Upper lobe of left lung (tissue), 6 donors: ENCODE results near the gene DNAH12. TPM values are rescaled to one million over a fixed set of nuclear protein-coding genes. Genes with fewer than 3 reads are reported as not detected.

Source experiments
- ATAC-seq, 2 donors: fragments of 200-7000 bp; cut with Tn5 transposase; one replicate each; pipeline ENCODE4 v1.9.1; 2022; ENCODE audit warnings: mild to moderate bottlenecking in 2 of 2, moderate library complexity in 2 of 2; ENCODE audit not compliant: low FRiP score in 2 of 2
- DNase-seq, 2 donors: peaks; one replicate each; pipeline ENCODE4 v3.0.0-alpha.2; 2019 to 2020
- H3K27ac ChIP-seq, 4 donors: fragments of 200-600 bp; sonication (generic); one replicate each; pipeline ENCODE4 v1.5.1; 2016 to 2019
- H3K27me3 ChIP-seq, 4 donors: fragments of 200-600 bp; sonication (generic); one replicate each; pipeline ENCODE4 v1.5.1; 2017 to 2019
- H3K36me3 ChIP-seq, 4 donors: fragments of 200-600 bp; sonication (generic); one replicate each; pipeline ENCODE4 v1.5.1; 2016 to 2019
- H3K4me1 ChIP-seq, 4 donors: fragments of 200-600 bp; sonication (generic); one replicate each; pipeline ENCODE4 v1.5.1; 2018 to 2019
- H3K4me3 ChIP-seq, 4 donors: fragments of 200-600 bp; sonication (generic); one replicate each; pipeline ENCODE4 v1.5.1; 2017 to 2019; ENCODE audit warnings: mild to moderate bottlenecking in 2 of 4, moderate library complexity in 1 of 4
- H3K9me3 ChIP-seq, 4 donors: fragments of 200-600 bp; sonication (generic); one replicate each; pipeline ENCODE4 v1.5.1; 2018 to 2019
- EP300 ChIP-seq, 4 donors: sonication (generic); formaldehyde crosslinking; IDR thresholded peaks; one replicate each; pipeline ENCODE4 v1.5.1; 2017; ENCODE audit warnings: antibody characterized with exemption in 4 of 4, control low read depth in 2 of 4
- POLR2A ChIP-seq, 4 donors: fragments of 450-650 bp; IDR thresholded peaks; one replicate each; pipeline ENCODE4 v1.5.1; 2016 to 2017; ENCODE audit warnings: antibody characterized with exemption in 4 of 4, mild to moderate bottlenecking in 2 of 4
- POLR2AphosphoS5 ChIP-seq, 2 donors: sonication (generic); formaldehyde crosslinking; IDR thresholded peaks; one replicate each; pipeline ENCODE4 v1.5.1; 2017; ENCODE audit warnings: antibody characterized with exemption in 2 of 2
- WGBS, 2 donors: methylation state at CpG; one replicate each; pipeline ENCODE4 v1.1.5; 2017 to 2018; 5-methylcytosine and 5-hydroxymethylcytosine counted together
- total RNA-seq, 6 donors: library from RNA; depleted of rRNA in 4 of 6; stranded (reverse); fragments of >200 nt in 4 of 6; gene quantifications; one replicate each; pipeline versions ENCODE4 v1.1.0 to v1.2.1, GENCODE V29; 2016 to 2021
- TF ChIP-seq, protein P1 (sequence below), 6 experiments: fragments of 450-650 bp in 4 of 6; fragments of 200-600 bp in 2 of 6; sonication (generic) in 2 of 6; IDR thresholded peaks; one replicate each; pipeline ENCODE4 v1.5.1; 2016 to 2019; ENCODE audit warnings: antibody characterized with exemption in 6 of 6
- donor health status: DM: no; HTN: no; CAD: no; lungs with moderate emphysema.
- donor health status: DM: no; HTN: yes; CAD: no; lungs with severe emphysema.

Gene DNAH12
- total RNA-seq: 10 to 100 TPM in 3 of 6 donors, 1 to 10 TPM in 2, under 1 TPM in 1; 0.94 to 53.3 (median 9.4) TPM

DNA sequence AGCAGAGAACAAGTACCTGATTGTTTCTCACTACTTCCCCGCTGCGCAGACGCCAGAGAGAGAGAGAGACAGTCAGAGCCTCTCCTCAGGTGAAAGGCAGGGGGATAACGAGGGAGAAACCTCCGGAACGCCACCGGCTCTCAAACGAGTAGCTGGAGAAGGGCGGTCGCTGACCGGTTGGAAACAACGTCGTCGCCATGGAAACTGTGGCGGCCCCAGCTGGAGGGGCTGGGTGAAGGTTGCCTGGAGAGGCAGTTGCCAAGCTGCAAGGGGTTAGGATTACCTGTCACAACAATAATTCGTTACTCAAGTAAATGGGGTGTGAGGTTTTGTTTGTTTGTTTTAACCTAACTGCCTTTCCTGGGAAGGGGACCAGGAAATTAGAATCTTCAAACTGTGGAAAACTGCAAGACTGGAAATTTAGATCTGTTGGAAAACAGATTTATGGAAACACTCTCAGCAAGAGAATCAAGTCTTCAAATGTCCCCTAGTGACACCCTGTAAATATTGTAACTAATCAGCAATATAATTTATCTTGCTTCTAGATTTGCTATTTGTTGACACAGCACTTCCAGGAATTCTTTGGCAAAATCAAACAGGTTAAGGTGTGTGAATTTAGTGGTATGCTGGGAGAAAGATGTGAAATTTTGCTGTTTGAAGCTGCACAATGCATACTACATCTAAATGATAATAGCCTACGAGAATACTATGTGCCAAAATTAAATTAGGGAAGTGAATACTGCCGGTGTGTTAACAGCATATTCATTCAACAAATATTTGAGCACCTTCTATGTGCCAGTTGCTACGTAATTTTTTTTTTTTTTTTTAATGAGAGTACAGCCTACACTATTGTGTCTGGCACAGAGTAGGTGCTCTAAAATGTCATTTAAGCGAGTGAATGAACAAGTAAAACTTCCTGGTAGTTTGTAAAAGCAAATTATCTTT, at the start of gene DNAH12:
Gene DNAH12, minus strand, starts transcription at position 164 of the 945 bp plus-strand sequence. CDS start 1,474 bp downstream, outside the sequence.
- Histone ChIP-seq H3K36me3 (no peaks in the 10 kb centered on the region), H3K9me3 (no peaks in the 10 kb centered on the region), H3K27ac (no peak within 1 kb of the TSS), H3K4me1 (peaks cover 6 to 12% (median 8%) of the 10 kb centered on the region in 4 donors), H3K27me3 (no peaks in the 10 kb centered on the region), H3K4me3 (peak within 1 kb of the TSS in 3 of 4 donors; percentile 17 to 37 (median 21))
- DNase-seq (peak; percentile 40 to 52), ATAC-seq (peak in 1 of 2 donors; percentile 74)
- WGBS, 2 donors: 6 to 10% methylated on average over 20 of the region's 20 CpGs
- TF ChIP-seq, protein P1, sequence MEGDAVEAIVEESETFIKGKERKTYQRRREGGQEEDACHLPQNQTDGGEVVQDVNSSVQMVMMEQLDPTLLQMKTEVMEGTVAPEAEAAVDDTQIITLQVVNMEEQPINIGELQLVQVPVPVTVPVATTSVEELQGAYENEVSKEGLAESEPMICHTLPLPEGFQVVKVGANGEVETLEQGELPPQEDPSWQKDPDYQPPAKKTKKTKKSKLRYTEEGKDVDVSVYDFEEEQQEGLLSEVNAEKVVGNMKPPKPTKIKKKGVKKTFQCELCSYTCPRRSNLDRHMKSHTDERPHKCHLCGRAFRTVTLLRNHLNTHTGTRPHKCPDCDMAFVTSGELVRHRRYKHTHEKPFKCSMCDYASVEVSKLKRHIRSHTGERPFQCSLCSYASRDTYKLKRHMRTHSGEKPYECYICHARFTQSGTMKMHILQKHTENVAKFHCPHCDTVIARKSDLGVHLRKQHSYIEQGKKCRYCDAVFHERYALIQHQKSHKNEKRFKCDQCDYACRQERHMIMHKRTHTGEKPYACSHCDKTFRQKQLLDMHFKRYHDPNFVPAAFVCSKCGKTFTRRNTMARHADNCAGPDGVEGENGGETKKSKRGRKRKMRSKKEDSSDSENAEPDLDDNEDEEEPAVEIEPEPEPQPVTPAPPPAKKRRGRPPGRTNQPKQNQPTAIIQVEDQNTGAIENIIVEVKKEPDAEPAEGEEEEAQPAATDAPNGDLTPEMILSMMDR (IDR thresholded peaks at IDR 0.05): no peak
- no peak for TF ChIP-seq POLR2AphosphoS5 (IDR thresholded peaks at IDR 0.05)
- TF ChIP-seq POLR2A (IDR thresholded peaks at IDR 0.05): no peak
- TF ChIP-seq EP300 (IDR thresholded peaks at IDR 0.05): no peak

- H3K4me1 ChIP-seq: peaks cover 36 to 59% (median 43%) of the 10 kb centered on the region in 4 donors
- no peaks in the 10 kb centered on the region for H3K27me3 ChIP-seq
- no peak for TF ChIP-seq POLR2AphosphoS5 (IDR thresholded peaks at IDR 0.05)
- no peak for TF ChIP-seq POLR2A (IDR thresholded peaks at IDR 0.05)
- TF ChIP-seq, protein P1 (IDR thresholded peaks at IDR 0.05): no peak
- no peak for TF ChIP-seq EP300 (IDR thresholded peaks at IDR 0.05)
- no peak overlapping the region for H3K27ac ChIP-seq
- 63 to 72% methylated on average over 6 of the region's 6 CpGs for WGBS, 2 donors
- H3K4me3 ChIP-seq: no peak overlapping the region
- ATAC-seq: no peak
- H3K36me3 ChIP-seq: peaks cover 0 to 6% (median 3%) of the 10 kb centered on the region in 4 donors
- no peaks in the 10 kb centered on the region for H3K9me3 ChIP-seq
- no peak for DNase-seq
Measured at GRCh38 chr3:57592306-57592705, 48.2 kb upstream of the DNAH12 start.

DNA sequence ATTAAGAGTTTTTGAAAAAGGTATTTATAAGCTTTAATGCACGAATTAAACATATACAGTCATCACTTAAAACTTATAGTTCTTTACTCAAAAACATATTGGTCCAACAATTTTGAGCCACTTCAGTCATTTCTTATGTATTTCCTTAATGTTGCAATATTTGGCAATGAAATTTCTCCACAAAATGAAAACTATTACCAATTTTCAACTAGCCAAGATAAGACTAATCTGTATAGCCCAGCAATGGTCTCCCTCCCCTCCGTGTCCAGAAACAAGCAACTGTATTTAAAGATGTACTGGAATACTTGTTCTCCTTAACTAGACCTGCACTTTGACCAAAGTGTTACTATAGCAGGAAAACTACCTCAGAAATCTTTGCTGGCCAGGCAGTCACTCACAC, 43.8 kb upstream of the DNAH12 start:
- H3K27me3 ChIP-seq: no peaks in the 10 kb centered on the region
- TF ChIP-seq, protein P1 (IDR thresholded peaks at IDR 0.05): no peak
- TF ChIP-seq POLR2A (IDR thresholded peaks at IDR 0.05) (no peak), EP300 (IDR thresholded peaks at IDR 0.05) (no peak), POLR2AphosphoS5 (IDR thresholded peaks at IDR 0.05) (no peak)
- no peak for ATAC-seq
- no peak overlapping the region for H3K27ac ChIP-seq
- whole genome bisulfite sequencing, 2 donors: 81 to 82% methylated on average over 2 of the region's 2 CpGs
- DNase-seq: no peak
- H3K4me1 ChIP-seq: peaks cover 14 to 55% (median 30%) of the 10 kb centered on the region in 4 donors
- peaks cover 0 to 22% (median 4%) of the 10 kb centered on the region in 4 donors for H3K36me3 ChIP-seq
- no peak overlapping the region for H3K4me3 ChIP-seq
- no peaks in the 10 kb centered on the region for H3K9me3 ChIP-seq

DNA sequence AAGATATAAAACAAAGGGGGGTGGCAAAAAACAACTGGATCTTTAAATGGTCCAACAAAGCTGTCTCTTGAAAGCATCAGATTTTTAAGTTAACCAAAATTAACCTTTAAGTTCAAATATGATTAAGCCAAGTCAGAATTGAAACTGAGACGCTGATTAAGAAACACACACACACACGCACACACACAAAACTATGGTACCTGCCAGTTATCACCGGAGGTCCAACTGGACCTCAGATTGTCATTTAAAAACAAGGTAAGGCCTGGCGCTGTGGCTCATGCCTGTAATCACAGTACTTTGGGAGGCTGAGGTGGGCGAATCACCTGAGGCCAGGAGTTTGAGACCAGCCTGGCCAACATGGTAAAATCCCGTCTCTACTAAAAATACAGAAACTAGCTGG, 42.6 kb upstream of the DNAH12 start:
- H3K27ac ChIP-seq: no peak overlapping the region

More for the DNA sequence above, 42.6 kb upstream of the DNAH12 start:
- WGBS, 2 donors: 75 to 84% methylated on average over 6 of the region's 6 CpGs
- Histone ChIP-seq H3K27me3 (no peaks in the 10 kb centered on the region), H3K9me3 (no peaks in the 10 kb centered on the region), H3K4me3 (no peak overlapping the region), H3K36me3 (peaks cover 2 to 29% (median 5%) of the 10 kb centered on the region in 4 donors), H3K4me1 (peaks cover 7 to 45% (median 25%) of the 10 kb centered on the region in 4 donors)
- no peak for TF ChIP-seq POLR2AphosphoS5 (IDR thresholded peaks at IDR 0.05)
- TF ChIP-seq POLR2A (IDR thresholded peaks at IDR 0.05): no peak
- TF ChIP-seq EP300 (IDR thresholded peaks at IDR 0.05): no peak
- TF ChIP-seq, protein P1 (IDR thresholded peaks at IDR 0.05): no peak
- DNase-seq (no peak), ATAC-seq (no peak)
